ENCODE measurements around the gene SKAP1.

Gene SKAP1

DNA sequence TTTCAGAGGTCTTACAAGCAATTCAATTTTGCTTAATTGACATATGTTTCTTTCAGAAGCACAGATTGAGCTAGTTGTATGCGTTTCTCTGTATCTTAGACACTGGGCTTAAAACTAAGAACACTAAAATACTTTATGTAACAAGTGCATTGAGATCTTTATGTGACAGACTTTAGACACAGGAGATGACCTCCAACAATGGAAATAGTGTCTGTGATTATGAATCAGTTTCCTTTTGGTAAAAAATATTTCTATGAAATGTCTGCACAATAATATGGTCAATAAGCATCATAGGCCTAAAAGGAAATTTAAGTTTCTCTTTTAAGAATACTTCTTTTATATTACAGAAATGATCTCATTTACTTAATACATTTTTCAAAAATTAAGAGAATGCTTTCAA, 153.2 kb downstream of the SKAP1 start:
- H3K27ac ChIP-seq: no peak overlapping the region
- TF ChIP-seq, protein P1, sequence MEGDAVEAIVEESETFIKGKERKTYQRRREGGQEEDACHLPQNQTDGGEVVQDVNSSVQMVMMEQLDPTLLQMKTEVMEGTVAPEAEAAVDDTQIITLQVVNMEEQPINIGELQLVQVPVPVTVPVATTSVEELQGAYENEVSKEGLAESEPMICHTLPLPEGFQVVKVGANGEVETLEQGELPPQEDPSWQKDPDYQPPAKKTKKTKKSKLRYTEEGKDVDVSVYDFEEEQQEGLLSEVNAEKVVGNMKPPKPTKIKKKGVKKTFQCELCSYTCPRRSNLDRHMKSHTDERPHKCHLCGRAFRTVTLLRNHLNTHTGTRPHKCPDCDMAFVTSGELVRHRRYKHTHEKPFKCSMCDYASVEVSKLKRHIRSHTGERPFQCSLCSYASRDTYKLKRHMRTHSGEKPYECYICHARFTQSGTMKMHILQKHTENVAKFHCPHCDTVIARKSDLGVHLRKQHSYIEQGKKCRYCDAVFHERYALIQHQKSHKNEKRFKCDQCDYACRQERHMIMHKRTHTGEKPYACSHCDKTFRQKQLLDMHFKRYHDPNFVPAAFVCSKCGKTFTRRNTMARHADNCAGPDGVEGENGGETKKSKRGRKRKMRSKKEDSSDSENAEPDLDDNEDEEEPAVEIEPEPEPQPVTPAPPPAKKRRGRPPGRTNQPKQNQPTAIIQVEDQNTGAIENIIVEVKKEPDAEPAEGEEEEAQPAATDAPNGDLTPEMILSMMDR (conservative IDR thresholded peaks at IDR 0.05): no peak

DNA sequence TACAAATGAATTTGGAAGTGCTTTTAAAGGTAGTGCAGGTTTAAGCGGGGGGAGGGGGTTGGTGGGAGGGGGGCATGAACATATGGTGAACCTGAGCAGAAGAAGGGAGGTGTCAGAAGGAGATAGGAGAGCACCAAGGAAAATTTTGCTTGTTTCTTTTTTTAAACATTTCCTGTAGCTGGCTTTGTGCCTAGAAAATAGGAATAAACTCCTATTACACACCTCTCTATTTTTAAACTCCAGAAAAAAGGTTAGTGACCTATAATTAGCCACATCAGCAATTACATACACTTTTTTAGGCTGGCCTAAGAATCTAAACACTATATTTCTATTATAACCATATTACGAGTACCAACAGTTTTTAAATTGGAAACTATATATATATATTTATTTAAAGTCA, 159.1 kb downstream of the SKAP1 start:
- H3K27ac ChIP-seq: no peak overlapping the region
- TF ChIP-seq, protein P1 (conservative IDR thresholded peaks at IDR 0.05): no peak

DNA sequence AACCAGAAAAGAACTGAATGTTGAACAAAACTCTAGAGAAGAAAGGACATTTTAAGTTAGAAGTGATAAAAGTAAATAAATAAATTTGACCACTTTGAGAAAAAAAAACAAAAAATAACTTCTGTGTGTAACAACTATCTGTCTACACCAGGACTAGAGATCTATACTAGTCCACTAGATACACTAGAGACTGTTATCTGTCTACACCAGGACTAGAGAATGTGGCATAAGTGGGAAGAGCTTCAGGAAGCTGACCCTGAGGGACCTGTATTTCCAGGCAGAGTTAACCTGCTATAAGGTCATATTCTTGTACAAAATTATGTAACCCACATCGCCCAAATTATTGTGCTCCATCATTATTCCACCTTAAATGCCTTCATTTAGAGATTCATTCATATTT, 160.8 kb downstream of the SKAP1 start:
- no peak overlapping the region for H3K27ac ChIP-seq

DNA sequence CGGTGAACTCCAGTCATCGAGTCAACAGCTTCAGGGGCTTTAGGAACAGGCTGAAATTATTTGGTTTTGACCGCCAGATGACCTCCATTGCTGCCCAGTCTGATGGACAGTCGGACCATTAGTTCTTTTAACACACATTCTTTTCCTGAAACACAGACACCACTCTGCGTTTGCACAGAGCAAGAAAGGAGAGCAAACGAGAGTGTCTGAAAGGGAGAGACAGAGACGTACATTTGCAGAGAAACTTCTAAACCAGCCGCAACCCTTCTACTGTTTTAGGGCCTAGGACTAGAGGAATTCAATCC, 166.3 kb downstream of the SKAP1 start:
- TF ChIP-seq, protein P1 (conservative IDR thresholded peaks at IDR 0.05): no peak
- H3K27ac ChIP-seq: no peak overlapping the region

More for the DNA sequence above, 160.8 kb downstream of the SKAP1 start:
- TF ChIP-seq, protein P1 (conservative IDR thresholded peaks at IDR 0.05): no peak

DNA sequence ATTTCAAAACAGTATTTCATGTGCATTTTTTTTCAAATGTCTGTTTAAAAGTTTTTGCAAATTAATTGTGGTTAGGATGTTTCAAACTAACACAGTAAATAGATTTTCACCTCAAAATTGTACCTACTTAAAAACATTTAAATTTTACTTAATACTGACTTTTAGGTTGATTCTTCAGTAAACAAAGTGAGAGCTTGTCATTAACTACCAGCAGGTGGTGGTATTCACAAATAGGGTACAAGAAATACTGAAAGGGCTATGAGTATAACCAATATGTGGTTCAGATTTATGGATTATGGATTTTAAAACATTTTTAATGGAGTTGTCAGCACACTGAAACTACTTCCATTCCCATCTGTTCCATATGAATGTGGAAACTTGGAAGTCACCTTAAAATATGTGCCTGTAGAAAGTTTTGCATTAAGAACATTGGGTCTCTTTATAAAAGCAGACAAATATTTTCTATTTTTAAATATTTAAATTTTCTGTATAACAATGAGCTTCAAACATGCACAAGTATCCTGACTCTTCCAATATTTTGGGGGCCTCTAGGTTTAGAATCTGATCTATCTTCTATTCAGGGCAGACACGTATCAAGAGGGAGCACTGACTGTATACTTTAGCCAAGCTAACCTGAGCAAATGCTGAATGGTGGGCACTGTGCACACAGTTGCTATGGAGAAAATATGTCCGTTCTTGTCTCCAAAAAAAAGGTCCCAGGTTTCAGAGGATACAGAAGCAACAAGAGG, 166.9 kb downstream of the SKAP1 start:
- TF ChIP-seq, protein P1 (conservative IDR thresholded peaks at IDR 0.05): peak; percentile 76
- no peak overlapping the region for H3K27ac ChIP-seq

DNA sequence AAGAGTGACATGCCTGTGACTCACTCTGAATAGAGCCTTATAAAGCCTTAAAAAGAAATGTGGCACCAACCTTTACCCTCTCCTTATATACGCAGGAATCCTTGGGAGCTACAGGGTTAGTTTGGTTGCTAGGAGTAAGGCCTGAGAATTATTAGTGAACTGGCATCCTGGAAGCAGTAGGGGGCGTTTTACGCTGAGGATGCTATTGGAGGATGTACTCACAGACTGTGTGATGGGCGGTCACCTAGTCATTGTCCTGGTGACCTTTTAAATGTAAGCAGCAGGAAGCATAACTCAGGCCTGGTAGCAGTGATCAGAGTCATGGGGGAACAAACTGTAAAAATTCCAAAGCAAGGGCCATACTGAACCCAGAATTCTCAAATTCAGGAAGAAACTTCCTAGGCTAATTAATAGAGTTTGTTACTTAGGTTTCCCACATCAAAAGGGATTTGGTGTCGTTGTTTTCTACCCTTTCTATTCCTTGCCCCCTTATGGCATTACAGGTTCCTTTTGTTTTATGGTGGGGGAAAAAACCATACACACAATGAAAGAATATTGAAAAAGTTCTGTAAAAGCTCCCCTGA, 168.6 kb downstream of the SKAP1 start:
- no peak overlapping the region for H3K27ac ChIP-seq

DNA sequence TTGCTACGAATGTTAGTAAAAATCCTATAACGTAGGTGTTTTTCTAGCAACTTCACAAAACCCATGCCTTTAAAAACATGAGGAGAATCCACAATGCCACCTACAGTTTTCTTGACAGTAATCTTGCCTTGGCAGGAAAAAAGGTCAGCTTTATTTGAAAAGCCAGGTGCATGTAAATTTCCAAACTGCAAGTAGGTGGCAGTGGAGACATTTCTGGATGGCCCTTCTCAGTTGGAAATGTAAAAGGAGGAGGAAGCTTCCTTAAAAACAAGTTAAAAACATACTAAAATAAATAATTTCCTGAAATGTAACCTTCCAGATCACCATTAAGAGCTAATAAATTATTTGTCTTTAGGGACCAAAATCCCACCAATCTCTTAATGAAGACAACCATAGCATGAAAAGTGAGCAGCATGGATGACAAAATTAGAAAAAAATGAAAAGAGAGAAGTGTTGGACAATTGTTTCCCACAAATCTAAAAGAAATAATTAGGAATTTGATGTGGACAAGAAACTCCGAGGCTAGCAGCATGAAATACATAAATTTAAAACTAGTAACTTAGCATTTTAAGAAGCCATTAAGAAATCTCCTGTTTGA, 170.2 kb downstream of the SKAP1 start:
- TF ChIP-seq, protein P1 (conservative IDR thresholded peaks at IDR 0.05): peak; percentile 93

More for the DNA sequence above, 168.6 kb downstream of the SKAP1 start:
- TF ChIP-seq, protein P1 (conservative IDR thresholded peaks at IDR 0.05): peak; percentile 57

More for the DNA sequence above, 170.2 kb downstream of the SKAP1 start:
- H3K27ac ChIP-seq: no peak overlapping the region

Measured in VCaP (cell line).